Activated naive CD4-positive, alpha-beta T cell treated with anti-CD3 and anti-CD28 coated beads, Interleukin-2, amount 10 ng/mL, durations not matched to agents 7 days and 5 days (primary cell): Measurements from ENCODE around the gene SARM1.

Experiments
- CTCF ChIA-PET: fragments of 350-600 bp; sonication (Branson Sonifier 250); formaldehyde crosslinking; loops from one replicate; lab custom pipeline; 2021; ENCODE audit warnings: antibody characterized with exemption; lab: Charles Lee
- DNase-seq: peaks from one replicate; pipeline ENCODE4 v3.0.0-alpha.2; 2020
- H3K27ac Mint-ChIP-seq: one replicate; pipeline ENCODE4 v1.8.0; 2021; ENCODE audit warnings: mild to moderate bottlenecking, moderate library complexity, mixed read lengths
- H3K27me3 Mint-ChIP-seq: one replicate; pipeline ENCODE4 v1.8.0; 2021; ENCODE audit warnings: mild to moderate bottlenecking, mixed read lengths
- H3K36me3 Mint-ChIP-seq: one replicate; pipeline ENCODE4 v1.8.0; 2021; ENCODE audit warnings: mixed read lengths
- H3K4me1 Mint-ChIP-seq: one replicate; pipeline ENCODE4 v1.8.0; 2021; ENCODE audit warnings: mixed read lengths
- H3K4me3 Mint-ChIP-seq: one replicate; pipeline ENCODE4 v1.8.0; 2021; ENCODE audit warnings: mild to moderate bottlenecking, moderate library complexity, mixed read lengths
- H3K9me3 Mint-ChIP-seq: one replicate; pipeline ENCODE4 v1.8.0; 2021; ENCODE audit warnings: mixed read lengths

SARM1 gene

GRCh38 chr17:28399808-28400207, 28.3 kb downstream of the SARM1 start:
- Mint-ChIP-seq H3K4me1 (peaks cover 4% of the 10 kb centered on the region), H3K4me3 (no peak overlapping the region), H3K27me3 (peaks cover 6% of the 10 kb centered on the region), H3K27ac (no peak overlapping the region), H3K36me3 (peaks cover 3% of the 10 kb centered on the region), H3K9me3 (no peaks in the 10 kb centered on the region)
- no peak for DNase-seq
- CTCF ChIA-PET: interaction anchor here (2.0 kb wide), 1 partner anchor 16 kb away, joined by 5 read pairs; no protein-coding TSS in a partner anchor

DNA sequence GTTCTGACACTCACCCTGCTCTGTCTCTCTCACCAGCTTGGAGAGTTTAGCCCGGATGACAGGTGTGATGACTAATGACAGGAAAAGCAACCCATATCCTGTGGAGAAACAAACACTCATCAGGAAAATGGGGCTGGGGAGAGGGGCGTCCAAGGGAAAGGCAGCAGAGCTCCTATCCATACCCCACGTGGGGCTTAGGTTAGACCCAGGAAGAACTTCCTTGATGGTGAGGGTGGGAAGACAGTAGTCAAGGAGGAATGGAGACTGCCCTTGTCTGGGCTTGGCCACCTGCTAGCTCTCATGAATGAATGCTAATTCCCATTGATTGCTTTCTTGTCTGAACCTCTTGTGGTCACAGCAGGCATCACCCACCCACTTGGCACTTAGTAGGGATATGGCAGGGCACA, 30.7 kb downstream of the SARM1 start:
- Mint-ChIP-seq H3K4me1 (peaks cover 12% of the 10 kb centered on the region), H3K27ac (no peak overlapping the region), H3K36me3 (no peaks in the 10 kb centered on the region), H3K27me3 (peaks cover 24% of the 10 kb centered on the region), H3K9me3 (no peaks in the 10 kb centered on the region), H3K4me3 (no peak overlapping the region)
- no peak for DNase-seq
- CTCF ChIA-PET: interaction anchor here (0.9 to 1.2 kb wide), 2 partner anchors 14 to 19 kb away, joined by 3 to 6 read pairs; no protein-coding TSS in a partner anchor

- no peaks in the 10 kb centered on the region for H3K36me3 Mint-ChIP-seq
- H3K4me3 Mint-ChIP-seq: no peak overlapping the region
Measured at GRCh38 chr17:28402844-28403243, 31.4 kb downstream of the SARM1 start.

DNA sequence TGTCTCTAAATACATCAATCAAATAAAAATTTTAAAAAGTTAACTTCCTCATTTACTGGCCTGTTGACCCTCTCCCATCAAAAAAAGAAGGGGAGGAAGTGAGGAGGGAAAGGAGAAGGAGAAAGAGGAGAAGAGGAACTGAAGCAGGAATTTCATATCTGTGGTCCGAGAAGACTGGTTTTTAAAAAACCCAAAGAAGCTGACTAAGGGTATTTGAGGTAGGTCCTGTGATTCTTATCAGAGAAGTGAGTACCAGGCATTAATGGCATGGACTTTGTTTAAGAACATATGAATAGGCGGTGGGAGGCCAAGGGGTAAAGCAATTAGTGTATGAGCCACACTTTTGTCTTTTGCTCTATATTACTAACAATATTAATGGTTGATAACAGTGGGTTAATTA, 32.5 kb downstream of the SARM1 start:
- Mint-ChIP-seq H3K27ac (no peak overlapping the region), H3K4me1 (peaks cover 12% of the 10 kb centered on the region), H3K36me3 (no peaks in the 10 kb centered on the region), H3K27me3 (peaks cover 40% of the 10 kb centered on the region), H3K4me3 (no peak overlapping the region), H3K9me3 (no peaks in the 10 kb centered on the region)
- no peak for DNase-seq
- CTCF ChIA-PET: interaction anchor here (0.7 to 1.6 kb wide), 3 partner anchors 11 to 171 kb away, joined by 3 to 4 read pairs (median 4); no protein-coding TSS in a partner anchor

More at GRCh38 chr17:28402844-28403243, 31.4 kb downstream of the SARM1 start:
- H3K9me3 Mint-ChIP-seq: no peaks in the 10 kb centered on the region
- H3K27me3 Mint-ChIP-seq: peaks cover 30% of the 10 kb centered on the region
- H3K27ac Mint-ChIP-seq: no peak overlapping the region
- peaks cover 12% of the 10 kb centered on the region for H3K4me1 Mint-ChIP-seq
- DNase-seq: no peak
- CTCF ChIA-PET: interaction anchor here (0.9 kb wide), 1 partner anchor 19 kb away, joined by 3 read pairs; no protein-coding TSS in a partner anchor

- no peak overlapping the region for H3K4me3 Mint-ChIP-seq
Measured at GRCh38 chr17:28404461-28404811, 32.9 kb downstream of the SARM1 start.

GRCh38 chr17:28404812-28405570, 33.5 kb downstream of the SARM1 start:
- Mint-ChIP-seq H3K4me3 (peak overlapping the region; percentile 73), H3K27me3 (peaks cover 42% of the 10 kb centered on the region), H3K4me1 (peaks cover 12% of the 10 kb centered on the region), H3K27ac (no peak overlapping the region), H3K9me3 (no peaks in the 10 kb centered on the region), H3K36me3 (no peaks in the 10 kb centered on the region)
- CTCF ChIA-PET: interaction anchor here (1.6 to 2.3 kb wide), 3 partner anchors 10 to 172 kb away, joined by 3 to 6 read pairs (median 4); no protein-coding TSS in a partner anchor
- DNase-seq: no peak

More at GRCh38 chr17:28404461-28404811, 32.9 kb downstream of the SARM1 start:
- CTCF ChIA-PET: interaction anchor here (0.7 to 2.3 kb wide), 4 partner anchors 11 to 171 kb away, joined by 3 to 6 read pairs (median 4); no protein-coding TSS in a partner anchor
- Mint-ChIP-seq H3K36me3 (no peaks in the 10 kb centered on the region), H3K9me3 (no peaks in the 10 kb centered on the region), H3K4me1 (peaks cover 12% of the 10 kb centered on the region), H3K27me3 (peaks cover 42% of the 10 kb centered on the region), H3K27ac (no peak overlapping the region)
- no peak for DNase-seq

DNA sequence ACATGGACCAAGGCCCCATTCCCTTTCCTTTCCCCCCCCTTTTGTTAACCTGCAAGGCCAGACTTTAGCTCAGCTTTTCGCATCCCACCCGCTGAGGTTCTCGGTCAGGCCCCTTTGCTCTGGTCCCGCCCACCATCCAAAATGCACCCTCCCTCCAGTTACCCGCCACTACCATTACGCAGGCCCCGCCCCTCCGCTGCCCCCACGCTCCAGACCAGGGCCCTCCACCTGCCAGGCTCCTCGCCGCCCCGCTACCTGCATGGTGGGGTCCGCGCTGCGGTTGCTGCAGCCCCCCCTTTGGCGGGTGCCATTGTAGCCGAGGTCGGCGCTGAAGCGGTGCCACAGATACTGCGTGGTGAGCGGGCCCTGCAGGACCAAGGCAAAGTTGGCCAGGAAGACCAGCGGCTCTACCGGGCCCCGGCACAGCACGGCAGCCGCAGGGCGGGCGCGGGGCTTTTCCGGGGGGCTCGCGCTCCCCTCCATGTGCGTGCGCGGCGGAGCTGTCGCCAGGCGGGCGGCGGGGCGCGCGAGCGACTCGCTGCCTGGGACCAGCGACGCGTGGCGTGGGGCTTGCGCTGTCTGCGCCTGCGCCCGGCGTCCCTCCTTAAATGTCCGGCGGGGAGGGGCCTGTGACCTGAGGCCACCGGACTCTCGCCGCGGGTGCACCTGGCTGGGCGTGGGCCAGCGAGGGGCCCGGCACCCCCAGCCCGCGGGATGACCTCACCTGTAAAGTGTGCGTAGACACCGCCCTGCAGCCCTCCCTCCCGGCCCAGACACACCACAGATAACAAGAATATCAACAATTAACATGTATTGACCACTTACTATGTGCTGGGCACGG, 34.4 kb downstream of the SARM1 start, which contains the start of gene SLC46A1:
TSS of gene SLC46A1 (minus strand) at position 581 of the 841 bp plus-strand sequence. CDS start at position 483, 98 bp downstream.
- H3K27ac Mint-ChIP-seq: no peak within 1 kb of the TSS
- H3K9me3 Mint-ChIP-seq: no peaks in the 10 kb centered on the region
- H3K27me3 Mint-ChIP-seq: peaks cover 42% of the 10 kb centered on the region
- DNase-seq: peak; percentile 59
- H3K4me1 Mint-ChIP-seq: peaks cover 12% of the 10 kb centered on the region
- H3K4me3 Mint-ChIP-seq: peak within 1 kb of the TSS; percentile 73
- no peaks in the 10 kb centered on the region for H3K36me3 Mint-ChIP-seq
- CTCF ChIA-PET: interaction anchor here (2.3 kb wide), 1 partner anchor 11 kb away, joined by 6 read pairs; no protein-coding TSS in a partner anchor

DNA sequence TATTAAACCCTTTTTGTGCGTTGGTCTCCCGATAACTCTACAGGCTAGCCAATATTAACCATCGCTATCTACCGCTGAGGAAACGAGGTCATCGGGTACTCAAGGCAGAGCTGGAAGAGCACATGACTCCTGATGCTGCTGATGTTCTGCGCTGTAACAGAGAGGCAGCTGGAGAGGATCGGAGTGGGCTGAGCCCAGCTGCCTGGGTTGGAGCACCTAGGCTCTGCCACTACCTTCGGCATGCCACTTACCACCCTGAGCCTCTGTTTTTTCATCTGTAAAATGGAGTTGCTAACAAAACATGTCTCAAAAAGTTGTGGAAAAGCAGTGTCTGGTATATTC, 35.0 kb downstream of the SARM1 start:
- no peak for DNase-seq
- H3K4me1 Mint-ChIP-seq: peaks cover 12% of the 10 kb centered on the region
- H3K27ac Mint-ChIP-seq: no peak overlapping the region

GRCh38 chr17:28407130-28407973, 35.9 kb downstream of the SARM1 start:
- H3K9me3 Mint-ChIP-seq: no peaks in the 10 kb centered on the region
- H3K36me3 Mint-ChIP-seq: no peaks in the 10 kb centered on the region
- no peak overlapping the region for H3K27ac Mint-ChIP-seq
- CTCF ChIA-PET: interaction anchor here (0.7 to 2.0 kb wide), 4 partner anchors 9 to 174 kb away, joined by 3 to 10 read pairs (median 3); no protein-coding TSS in a partner anchor
- peaks cover 46% of the 10 kb centered on the region for H3K27me3 Mint-ChIP-seq
- H3K4me3 Mint-ChIP-seq: no peak overlapping the region
- H3K4me1 Mint-ChIP-seq: peaks cover 8% of the 10 kb centered on the region
- no peak for DNase-seq

More for the DNA sequence above, 35.0 kb downstream of the SARM1 start:
- Mint-ChIP-seq H3K4me3 (peak overlapping the region; percentile 62), H3K9me3 (no peaks in the 10 kb centered on the region), H3K36me3 (no peaks in the 10 kb centered on the region), H3K27me3 (peaks cover 42% of the 10 kb centered on the region)
- CTCF ChIA-PET: interaction anchor here (2.3 kb wide), 1 partner anchor 11 kb away, joined by 6 read pairs; no protein-coding TSS in a partner anchor

- CTCF ChIA-PET: interaction anchor here (0.7 to 2.0 kb wide), 4 partner anchors 9 to 175 kb away, joined by 3 to 10 read pairs (median 3); no protein-coding TSS in a partner anchor
- DNase-seq: no peak
- peaks cover 8% of the 10 kb centered on the region for H3K4me1 Mint-ChIP-seq
- peaks cover 46% of the 10 kb centered on the region for H3K27me3 Mint-ChIP-seq
- H3K4me3 Mint-ChIP-seq: no peak overlapping the region
- no peaks in the 10 kb centered on the region for H3K36me3 Mint-ChIP-seq
- no peaks in the 10 kb centered on the region for H3K9me3 Mint-ChIP-seq
- H3K27ac Mint-ChIP-seq: no peak overlapping the region
Measured at GRCh38 chr17:28407974-28408306, 36.4 kb downstream of the SARM1 start.

DNA sequence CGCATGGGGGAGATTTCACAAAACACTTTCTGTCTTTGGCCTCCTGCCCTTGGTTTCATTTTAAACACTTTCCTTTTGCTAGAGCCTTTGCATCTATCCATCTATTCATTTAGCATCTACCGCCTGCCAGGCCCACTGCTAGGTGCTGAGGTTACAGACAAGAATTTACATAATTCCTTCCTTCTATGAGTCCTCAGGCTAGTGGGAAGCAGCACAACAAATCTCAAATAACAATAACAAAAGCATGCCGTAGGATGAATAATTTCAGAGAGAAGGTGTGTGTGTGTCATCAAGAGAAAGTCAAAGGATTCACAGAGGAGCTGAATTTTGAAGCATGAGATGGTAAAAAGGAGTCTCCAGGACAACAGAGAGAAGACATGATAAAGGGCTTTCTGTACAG, 40.6 kb downstream of the SARM1 start:
- no peak for DNase-seq
- Mint-ChIP-seq H3K4me1 (no peaks in the 10 kb centered on the region), H3K9me3 (no peaks in the 10 kb centered on the region), H3K27ac (no peak overlapping the region), H3K36me3 (no peaks in the 10 kb centered on the region), H3K4me3 (no peak overlapping the region), H3K27me3 (peaks cover 35% of the 10 kb centered on the region)
- CTCF ChIA-PET: interaction anchor here (1.4 kb wide), 1 partner anchor 14 kb away, joined by 3 read pairs; no protein-coding TSS in a partner anchor

GRCh38 chr17:28413804-28414203, 42.3 kb downstream of the SARM1 start:
- no peak for DNase-seq
- H3K4me3 Mint-ChIP-seq: no peak overlapping the region
- no peak overlapping the region for H3K27ac Mint-ChIP-seq
- H3K4me1 Mint-ChIP-seq: no peaks in the 10 kb centered on the region
- CTCF ChIA-PET: no interaction called here
- no peaks in the 10 kb centered on the region for H3K36me3 Mint-ChIP-seq
- H3K27me3 Mint-ChIP-seq: peaks cover 19% of the 10 kb centered on the region
- H3K9me3 Mint-ChIP-seq: no peaks in the 10 kb centered on the region

- Mint-ChIP-seq H3K4me3 (no peak overlapping the region), H3K4me1 (no peaks in the 10 kb centered on the region), H3K27ac (no peak overlapping the region), H3K36me3 (no peaks in the 10 kb centered on the region), H3K27me3 (peaks cover 23% of the 10 kb centered on the region), H3K9me3 (no peaks in the 10 kb centered on the region)
- DNase-seq: no peak
- CTCF ChIA-PET: interaction anchor here (0.7 to 3.3 kb wide), 15 partner anchors 8 to 202 kb away, joined by 3 to 22 read pairs (median 5); partner anchors contain the start of gene POLDIP2
Measured at GRCh38 chr17:28415886-28416285, 44.4 kb downstream of the SARM1 start.
